CD4-positive, alpha-beta memory T cell (primary cell): Measurements from ENCODE around the gene GHRL. TPM values are rescaled to one million over a fixed set of nuclear protein-coding genes. Genes with fewer than 3 reads are reported as not detected.
"Not testable (repeated sequence)": the region's sequence is repeated elsewhere in the genome, so short reads cannot be mapped to it uniquely, and the experiment has no call there.

Experiments used
- CTCF ChIA-PET: fragments of 350-600 bp; sonication (Branson Sonifier 250); formaldehyde crosslinking; loops from one replicate; lab custom pipeline; 2021; ENCODE audit warnings: inconsistent platforms; ENCODE audit not compliant: partially characterized antibody; lab: Charles Lee
- POLR2A ChIA-PET: fragments of 350-600 bp; sonication (Branson Sonifier 250); formaldehyde crosslinking; loops from one replicate; lab custom pipeline; 2021; ENCODE audit not compliant: partially characterized antibody; lab: Charles Lee
- DNase-seq, 5 donors: peaks; one replicate each; pipeline versions ENCODE4 v3.0.0 to v3.0.0-alpha.2; 2020 to 2022; ENCODE audit warnings: mixed read lengths in 1 of 5
- H3K27ac ChIP-seq: one replicate; pipeline ENCODE4 v1.7.0; 2013; ENCODE audit warnings: low read depth, low read length
- H3K27me3 ChIP-seq: 2 replicates; pipeline ENCODE4 v1.7.0; 2013; ENCODE audit warnings: mild to moderate bottlenecking, low read length, moderate library complexity; ENCODE audit not compliant: insufficient read depth
- H3K36me3 ChIP-seq: 2 replicates; pipeline ENCODE4 v1.7.0; 2013; ENCODE audit warnings: mild to moderate bottlenecking, low read length, moderate library complexity; ENCODE audit not compliant: insufficient read depth
- H3K4me1 ChIP-seq: 2 replicates; pipeline ENCODE4 v1.7.0; 2013; ENCODE audit warnings: mild to moderate bottlenecking, low read length, moderate library complexity; ENCODE audit not compliant: insufficient read depth
- H3K4me3 ChIP-seq, 2 donors: one replicate each; pipeline ENCODE4 v1.7.0; 2013; ENCODE audit warnings: low read length in 2 of 2, mild to moderate bottlenecking in 1 of 2
- H3K9me3 ChIP-seq, 2 donors: one replicate each; pipeline ENCODE4 v1.7.0; 2013; ENCODE audit warnings: low read length in 2 of 2, control low read depth in 1 of 2; ENCODE audit not compliant: control insufficient read depth in 1 of 2
- H3K27ac Mint-ChIP-seq, 7 donors: one replicate each; pipeline ENCODE4 v1.8.0; 2020 to 2021; ENCODE audit warnings: mixed read lengths in 7 of 7, mild to moderate bottlenecking in 6 of 7, inconsistent platforms in 3 of 7, moderate library complexity in 3 of 7
- H3K27me3 Mint-ChIP-seq, 2 donors: one replicate each; pipeline ENCODE4 v1.8.0; 2020 to 2021; ENCODE audit warnings: mixed read lengths in 2 of 2
- H3K36me3 Mint-ChIP-seq, 2 donors: one replicate each; pipeline ENCODE4 v1.8.0; 2020 to 2021; ENCODE audit warnings: mixed read lengths in 2 of 2, inconsistent platforms in 1 of 2, mild to moderate bottlenecking in 1 of 2
- H3K4me1 Mint-ChIP-seq, 4 donors: one replicate each; pipeline ENCODE4 v1.8.0; 2020 to 2021; ENCODE audit warnings: mixed read lengths in 4 of 4, mild to moderate bottlenecking in 1 of 4
- H3K4me3 Mint-ChIP-seq, 8 donors: one replicate each; pipeline ENCODE4 v1.8.0; 2020 to 2021; ENCODE audit warnings: mixed read lengths in 8 of 8, mild to moderate bottlenecking in 7 of 8, moderate library complexity in 6 of 8, inconsistent platforms in 3 of 8
- H3K9me3 Mint-ChIP-seq, 8 donors: one replicate each; pipeline ENCODE4 v1.8.0; 2020 to 2021; ENCODE audit warnings: mixed read lengths in 8 of 8, mild to moderate bottlenecking in 5 of 8, inconsistent platforms in 3 of 8, moderate library complexity in 1 of 8
- intact Hi-C: fragments of 100-400 bp; cut with micrococcal nuclease; formaldehyde crosslinking; loops from one replicate; pipeline ENCODE4 v1.15.1; 2023
- polyA plus RNA-seq, 2 donors: library from polyadenylated mRNA; unstranded; fragments of 300-500 nt; fragmentation: Illumina TruSeq; gene quantifications; one replicate each; pipeline ENCODE4 v1.2.3, GENCODE V29; 2021
- total RNA-seq, 2 experiments: library from RNA; stranded (reverse); gene quantifications; one replicate each; pipeline ENCODE4 v1.2.3, GENCODE V29; 2021

GHRL gene
- total and polyA plus RNA-seq, 4 experiments from 2014 or later: 0.75 to 1.1 TPM; not detected in 2

DNA sequence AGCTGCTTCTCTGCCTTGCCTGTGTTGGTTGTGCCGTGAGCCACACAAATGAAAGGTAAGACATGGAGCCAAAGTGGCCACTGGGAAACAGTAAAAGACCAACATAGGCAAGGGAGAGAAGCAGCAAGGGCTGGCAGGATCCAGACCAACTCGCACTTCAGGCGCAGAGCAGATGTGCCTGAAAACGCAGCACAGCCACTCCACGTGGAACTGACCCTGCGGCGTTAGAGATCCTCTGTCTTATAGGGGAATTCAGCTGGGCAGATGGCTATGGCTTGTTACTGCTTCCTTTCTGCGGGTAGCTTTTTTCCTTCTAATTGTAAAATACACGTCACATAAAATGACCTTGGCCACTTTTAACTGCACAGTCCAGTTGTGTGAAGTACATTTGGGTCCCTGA lies 10.4 kb upstream of the GHRL start:
- Histone ChIP-seq H3K27me3 (no peaks in the 10 kb centered on the region), H3K9me3 (no peaks in the 10 kb centered on the region), H3K4me3 (no peak overlapping the region), H3K4me1 (no peaks in the 10 kb centered on the region), H3K27ac (no peak overlapping the region), H3K36me3 (peaks cover 71% of the 10 kb centered on the region)
- no peak overlapping the region for H3K4me3 Mint-ChIP-seq
- peaks cover 2 to 11% (median 7%) of the 10 kb centered on the region in 4 donors for H3K4me1 Mint-ChIP-seq
- peaks cover 46 to 81% of the 10 kb centered on the region in 2 donors for H3K36me3 Mint-ChIP-seq
- DNase-seq: no peak
- H3K9me3 Mint-ChIP-seq: no peaks in the 10 kb centered on the region
- CTCF ChIA-PET: no interaction called here
- H3K27me3 Mint-ChIP-seq: no peaks in the 10 kb centered on the region
- H3K27ac Mint-ChIP-seq: peak overlapping the region in 2 of 7 donors; percentile 57 to 68
- intact Hi-C loops: no loop called here
- POLR2A ChIA-PET: interaction anchor here (0.9 kb wide), 1 partner anchor 18 kb away, joined by 4 read pairs; the partner anchor contains the start of gene SEC13

GRCh38 chr3:10300087-10300486 lies 7.3 kb upstream of the GHRL start:
- ChIA-PET CTCF (interaction anchor here (1.0 kb wide), 1 partner anchor 35 kb away, joined by 3 read pairs; no protein-coding TSS in a partner anchor), POLR2A (no interaction called here)
- peaks cover 0 to 1% (median 0%) of the 10 kb centered on the region in 8 donors for H3K9me3 Mint-ChIP-seq
- H3K36me3 ChIP-seq: peaks cover 58% of the 10 kb centered on the region
- H3K27ac Mint-ChIP-seq: peak overlapping the region in 4 of 7 donors; percentile 4 to 84 (median 70)
- H3K9me3 ChIP-seq: no peaks in the 10 kb centered on the region
- H3K27ac ChIP-seq: no peak overlapping the region
- DNase-seq: no peak
- no peaks in the 10 kb centered on the region for H3K4me1 ChIP-seq
- no peaks in the 10 kb centered on the region for H3K27me3 ChIP-seq
- intact Hi-C loops: no loop called here
- H3K36me3 Mint-ChIP-seq: peaks cover 40 to 64% of the 10 kb centered on the region in 2 donors
- H3K4me3 ChIP-seq: no peak overlapping the region
- H3K4me1 Mint-ChIP-seq: peaks cover 2 to 11% (median 7%) of the 10 kb centered on the region in 4 donors
- H3K4me3 Mint-ChIP-seq: no peak overlapping the region
- no peaks in the 10 kb centered on the region for H3K27me3 Mint-ChIP-seq

- H3K4me3 Mint-ChIP-seq: no peak overlapping the region
- no peak for DNase-seq
- ChIA-PET POLR2A (no interaction called here), CTCF (interaction anchor here (1.0 kb wide), 1 partner anchor 35 kb away, joined by 3 read pairs; no protein-coding TSS in a partner anchor)
- peaks cover 0 to 1% (median 0%) of the 10 kb centered on the region in 8 donors for H3K9me3 Mint-ChIP-seq
- no peaks in the 10 kb centered on the region for H3K9me3 ChIP-seq
- peaks cover 36 to 63% of the 10 kb centered on the region in 2 donors for H3K36me3 Mint-ChIP-seq
- peaks cover 55% of the 10 kb centered on the region for H3K36me3 ChIP-seq
- intact Hi-C loops: no loop called here
- H3K4me3 ChIP-seq: no peak overlapping the region
- no peak overlapping the region for H3K27ac ChIP-seq
- H3K27me3 Mint-ChIP-seq: no peaks in the 10 kb centered on the region
- peak overlapping the region in 5 of 7 donors; percentile 57 to 89 (median 82) for H3K27ac Mint-ChIP-seq
- peaks cover 2 to 13% (median 9%) of the 10 kb centered on the region in 4 donors for H3K4me1 Mint-ChIP-seq
- H3K27me3 ChIP-seq: no peaks in the 10 kb centered on the region
- H3K4me1 ChIP-seq: no peaks in the 10 kb centered on the region
Measured at GRCh38 chr3:10299679-10300078, 6.9 kb upstream of the GHRL start.

- CTCF ChIA-PET: interaction anchor here (1.0 kb wide), 1 partner anchor 34 kb away, joined by 3 read pairs; no protein-coding TSS in a partner anchor
- H3K27me3 ChIP-seq: no peaks in the 10 kb centered on the region
- H3K27ac Mint-ChIP-seq: peak overlapping the region in 5 of 7 donors; percentile 57 to 85 (median 82)
- H3K4me3 ChIP-seq: no peak overlapping the region
- H3K9me3 ChIP-seq: no peaks in the 10 kb centered on the region
- intact Hi-C loops: no loop called here
- H3K4me1 ChIP-seq: no peaks in the 10 kb centered on the region
- peaks cover 0 to 1% (median 0%) of the 10 kb centered on the region in 8 donors for H3K9me3 Mint-ChIP-seq
- POLR2A ChIA-PET: no interaction called here
- peaks cover 49% of the 10 kb centered on the region for H3K36me3 ChIP-seq
- DNase-seq: no peak
- peaks cover 2 to 13% (median 9%) of the 10 kb centered on the region in 4 donors for H3K4me1 Mint-ChIP-seq
- H3K27me3 Mint-ChIP-seq: no peaks in the 10 kb centered on the region
- no peak overlapping the region for H3K4me3 Mint-ChIP-seq
- H3K27ac ChIP-seq: no peak overlapping the region
- peaks cover 35 to 60% of the 10 kb centered on the region in 2 donors for H3K36me3 Mint-ChIP-seq
Measured at GRCh38 chr3:10299175-10299574, 6.4 kb upstream of the GHRL start.

DNA sequence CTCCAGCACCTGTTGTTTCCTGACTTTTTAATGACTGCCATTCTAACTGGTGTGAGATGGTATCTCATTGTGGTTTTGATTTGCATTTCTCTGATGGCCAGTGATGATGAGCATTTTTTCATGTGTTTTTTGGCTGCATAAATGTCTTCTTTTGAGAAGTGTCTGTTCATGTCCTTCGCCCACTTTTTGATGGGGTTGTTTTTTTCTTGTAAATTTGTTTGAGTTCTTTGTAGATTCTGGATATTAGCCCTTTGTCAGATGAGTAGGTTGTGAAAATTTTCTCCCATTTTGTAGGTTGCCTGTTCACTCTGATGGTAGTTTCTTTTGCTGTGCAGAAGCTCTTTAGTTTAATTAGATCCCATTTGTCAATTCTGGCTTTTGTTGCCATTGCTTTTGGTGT lies 5.3 kb upstream of the GHRL start:
- H3K9me3 Mint-ChIP-seq, H3K27me3 Mint-ChIP-seq, H3K4me3 Mint-ChIP-seq, H3K9me3 ChIP-seq, H3K4me1 ChIP-seq, CTCF ChIA-PET, intact Hi-C loops, H3K27me3 ChIP-seq, POLR2A ChIA-PET, H3K27ac ChIP-seq, DNase-seq, H3K27ac Mint-ChIP-seq, H3K4me3 ChIP-seq: not testable (repeated sequence)
- peaks cover 31 to 56% of the 10 kb centered on the region in 2 donors for H3K36me3 Mint-ChIP-seq
- H3K36me3 ChIP-seq: peaks cover 40% of the 10 kb centered on the region
- peaks cover 0 to 13% (median 9%) of the 10 kb centered on the region in 4 donors for H3K4me1 Mint-ChIP-seq

DNA sequence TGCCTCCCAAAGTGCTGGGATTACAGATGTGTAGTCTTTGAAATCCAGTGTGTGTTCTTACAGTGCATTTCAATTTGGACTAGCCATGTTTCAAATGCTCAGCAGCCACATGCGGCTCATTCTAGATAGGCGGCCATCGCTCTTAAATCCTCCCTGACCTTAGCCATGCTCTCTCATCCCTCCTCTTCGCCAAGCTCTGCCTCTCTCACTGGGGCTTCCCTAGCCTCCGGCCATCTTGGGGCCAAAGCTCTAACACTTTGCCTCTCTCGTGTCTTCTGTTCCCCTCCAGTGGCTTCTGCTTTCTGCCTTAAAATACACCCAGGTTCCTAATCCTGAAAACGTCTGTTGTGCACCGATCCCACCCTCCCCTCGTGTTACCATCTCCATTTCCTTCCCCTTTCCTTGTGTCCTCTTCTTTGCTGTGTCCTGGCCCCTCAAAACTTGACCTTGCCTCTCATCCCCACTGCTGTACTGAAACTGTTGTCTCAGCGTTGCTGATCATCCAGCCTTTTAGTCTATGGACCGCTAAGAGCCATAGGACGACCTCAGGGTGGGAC lies 1.4 kb upstream of the GHRL start:
- Mint-ChIP-seq H3K9me3 (peaks cover 0 to 1% (median 0%) of the 10 kb centered on the region in 8 donors), H3K4me3 (no peak overlapping the region), H3K27ac (peak overlapping the region in 6 of 7 donors; percentile 1 to 77 (median 48)), H3K4me1 (peaks cover 0 to 16% (median 11%) of the 10 kb centered on the region in 4 donors), H3K27me3 (no peaks in the 10 kb centered on the region), H3K36me3 (peaks cover 15 to 32% of the 10 kb centered on the region in 2 donors)
- Histone ChIP-seq H3K27me3 (no peaks in the 10 kb centered on the region), H3K4me1 (peaks cover 7% of the 10 kb centered on the region), H3K36me3 (peaks cover 19% of the 10 kb centered on the region), H3K9me3 (no peaks in the 10 kb centered on the region), H3K27ac (no peak overlapping the region), H3K4me3 (no peak overlapping the region)
- no peak for DNase-seq
- ChIA-PET CTCF (no interaction called here), POLR2A (no interaction called here)
- intact Hi-C loops: no loop called here

DNA sequence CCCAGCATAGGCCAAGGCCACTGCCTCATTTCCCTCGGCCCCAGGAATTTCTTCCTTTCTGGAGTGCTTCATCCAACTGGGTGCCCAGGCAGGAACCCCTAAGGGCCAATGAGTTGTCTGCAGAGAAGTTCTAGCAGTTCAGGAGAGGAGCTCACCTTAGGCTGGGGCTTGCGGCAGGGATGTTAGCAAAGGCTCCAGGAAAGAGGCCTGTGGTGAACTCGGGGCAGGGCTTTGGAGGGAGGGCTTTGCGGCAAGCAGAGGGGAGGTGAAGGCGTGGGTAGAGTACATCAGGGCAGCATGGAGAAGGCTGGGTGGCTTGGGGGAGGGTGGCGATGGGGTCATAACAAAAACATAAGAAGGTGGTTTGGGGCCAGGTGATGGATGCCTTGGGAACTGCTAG lies 1.1 kb downstream of the GHRL start:
- no peak overlapping the region for H3K27ac ChIP-seq
- intact Hi-C loops: no loop called here
- H3K4me3 ChIP-seq: no peak overlapping the region
- no peaks in the 10 kb centered on the region for H3K27me3 ChIP-seq
- ChIA-PET CTCF (no interaction called here), POLR2A (no interaction called here)
- Mint-ChIP-seq H3K9me3 (peaks cover 0 to 1% (median 0%) of the 10 kb centered on the region in 8 donors), H3K36me3 (peaks cover 7 to 38% of the 10 kb centered on the region in 2 donors), H3K27ac (peak overlapping the region in 6 of 7 donors; percentile 25 to 76 (median 73)), H3K4me1 (peaks cover 4 to 17% (median 9%) of the 10 kb centered on the region in 4 donors), H3K27me3 (no peaks in the 10 kb centered on the region), H3K4me3 (peak overlapping the region in 1 of 8 donors; percentile 43)
- DNase-seq: no peak
- peaks cover 7% of the 10 kb centered on the region for H3K4me1 ChIP-seq
- no peaks in the 10 kb centered on the region for H3K9me3 ChIP-seq
- H3K36me3 ChIP-seq: peaks cover 30% of the 10 kb centered on the region
